GM12891 (cell line): Measurements from ENCODE around the gene CDH23.

Experiments used
- POLR2A ChIP-seq: IDR thresholded peaks from 2 replicates; pipeline ENCODE4 v1.6.1; 2011; ENCODE audit warnings: low read depth, low read length, control low read depth
- POLR2AphosphoS5 ChIP-seq: IDR thresholded peaks from 2 replicates; pipeline ENCODE4 v1.6.1; 2011; ENCODE audit warnings: low read depth, low read length, control low read depth
- TAF1 ChIP-seq: IDR thresholded peaks from 2 replicates; pipeline ENCODE4 v1.6.1; 2011; ENCODE audit warnings: low read depth, low read length, control low read depth

DNA sequence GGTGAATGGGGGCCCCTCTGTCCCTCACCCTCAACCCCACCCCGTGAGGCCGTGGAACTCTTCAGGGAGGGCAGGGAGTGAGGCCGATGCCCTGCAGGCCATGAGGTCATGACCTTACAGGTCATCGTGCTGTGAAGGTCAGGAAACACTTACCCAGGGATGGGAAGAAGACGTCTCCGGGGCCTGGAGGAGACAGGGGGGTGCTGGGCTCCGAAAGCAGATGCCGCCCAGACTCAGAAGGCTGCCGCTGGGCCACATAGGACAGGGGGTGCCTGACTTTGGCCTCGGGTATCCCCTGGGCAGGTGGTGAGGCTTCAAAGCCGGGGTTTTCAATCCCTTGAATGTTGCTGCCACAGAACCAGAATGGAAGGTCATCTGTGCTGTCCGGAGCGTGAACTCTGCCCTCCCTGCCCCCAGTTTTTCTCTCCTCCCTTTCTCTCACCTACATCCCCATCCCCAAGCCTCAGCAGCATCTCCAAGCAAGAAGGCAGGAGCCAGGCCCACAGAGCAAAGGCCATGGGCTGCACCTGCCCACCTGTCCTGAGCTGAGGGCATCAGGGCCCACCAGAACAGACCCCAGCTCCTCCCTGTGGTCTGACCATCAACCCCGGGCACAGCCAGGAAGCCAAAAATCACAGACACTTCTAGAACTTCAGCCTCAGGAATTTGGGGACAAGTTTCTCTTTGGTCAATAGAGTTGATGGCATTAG lies 354.9 kb downstream of the CDH23 start:
- TF ChIP-seq POLR2AphosphoS5 (no peak), TAF1 (no peak), POLR2A (no peak)
